Stimulated activated CD8-positive, alpha-beta memory T cell treated with anti-CD3 and anti-CD28 coated beads, Interleukin-15, amount 100 ng/mL, for 1 hour (primary cell): ENCODE results near the gene NAPA.

Source experiments
- DNase-seq: peaks from one replicate; pipeline ENCODE4 v3.0.0-alpha.2; 2020; ENCODE audit warnings: low read depth

NAPA gene

GRCh38 chr19:47521473-47522180 is 6.8 kb upstream of the NAPA start:
- DNase-seq = no peak

- no peak for DNase-seq
Measured at GRCh38 chr19:47520839-47521238, 6.0 kb upstream of the NAPA start.

- no peak for DNase-seq
Measured at GRCh38 chr19:47520343-47520806, 5.5 kb upstream of the NAPA start.

GRCh38 chr19:47518854-47519253 is 4.0 kb upstream of the NAPA start:
- no peak for DNase-seq

- DNase-seq = peak; percentile 20
Measured at GRCh38 chr19:47518139-47518538, 3.3 kb upstream of the NAPA start.

- no peak for DNase-seq
Measured at GRCh38 chr19:47514151-47514868, 553 bp downstream of the NAPA start.

GRCh38 chr19:47512948-47513319 is 1.9 kb downstream of the NAPA start:
- DNase-seq = no peak

GRCh38 chr19:47512183-47512947 is 2.5 kb downstream of the NAPA start:
- no peak for DNase-seq

- no peak for DNase-seq
Measured at GRCh38 chr19:47511681-47512080, 3.2 kb downstream of the NAPA start.

GRCh38 chr19:47511128-47511517 is 3.7 kb downstream of the NAPA start:
- DNase-seq = no peak

- DNase-seq = no peak
Measured at GRCh38 chr19:47510516-47511127, 4.2 kb downstream of the NAPA start.

GRCh38 chr19:47509973-47510372 is 4.9 kb downstream of the NAPA start:
- DNase-seq = no peak

- DNase-seq = no peak
Measured at GRCh38 chr19:47509170-47509847, 5.6 kb downstream of the NAPA start.

GRCh38 chr19:47508721-47509120 is 6.1 kb downstream of the NAPA start:
- DNase-seq = no peak

- no peak for DNase-seq
Measured at GRCh38 chr19:47507924-47508553, 6.8 kb downstream of the NAPA start.

GRCh38 chr19:47507012-47507411 is 7.9 kb downstream of the NAPA start:
- DNase-seq = no peak

- DNase-seq = no peak
Measured at GRCh38 chr19:47506459-47506858, 8.4 kb downstream of the NAPA start.

- DNase-seq = no peak
Measured at GRCh38 chr19:47505506-47505905, 9.4 kb downstream of the NAPA start.

- no peak for DNase-seq
Measured at GRCh38 chr19:47503826-47504150, 11.1 kb downstream of the NAPA start.

- no peak for DNase-seq
Measured at GRCh38 chr19:47503130-47503825, 11.6 kb downstream of the NAPA start.
